ENCODE data around the gene SLC38A10. TPM values are rescaled to one million over a fixed set of nuclear protein-coding genes. Genes with fewer than 3 reads are reported as not detected.

SLC38A10 gene
- total and polyA plus RNA-seq, 2 of the 13 experiments (the other 11 are each of a cell fraction or from before 2014, with no cell fraction given), result 23.4 to 55.8 TPM

DNA sequence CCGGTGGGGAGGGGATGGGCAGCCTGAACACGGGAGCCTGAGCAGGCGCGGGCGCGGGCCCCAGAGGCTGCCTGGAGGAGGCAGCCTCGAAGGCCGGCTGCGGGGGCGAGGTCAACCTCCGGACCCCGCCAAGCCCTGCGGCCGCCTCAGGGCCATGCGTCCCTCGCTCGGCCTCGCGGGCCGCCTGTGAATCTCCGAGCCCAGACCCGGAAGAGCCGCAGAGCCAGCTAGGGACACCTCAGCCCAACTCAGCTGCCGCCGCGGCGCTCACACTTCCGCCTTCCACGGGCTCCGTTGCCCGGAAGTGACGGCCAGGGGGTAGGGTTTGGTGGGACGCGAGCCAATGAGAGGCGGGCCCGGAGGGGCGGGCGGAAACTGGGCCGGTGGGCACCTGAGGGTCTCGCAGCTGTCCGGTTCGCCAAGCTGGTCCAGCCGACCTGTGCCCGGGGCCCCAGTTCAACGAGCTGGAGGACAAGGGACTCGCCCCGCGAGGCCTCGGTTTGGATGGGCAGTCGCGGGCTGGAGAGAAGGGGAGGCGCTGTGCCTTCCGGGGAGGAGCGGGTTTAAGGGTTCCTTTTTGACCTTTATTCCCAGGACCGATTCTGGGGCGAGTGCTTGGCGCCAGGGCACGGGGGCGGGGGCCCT lies at the start of gene SLC38A10 (continued):
- TF ChIP-seq ERF (CRISPR knock-in tag; IDR thresholded peaks at IDR 0.05) (peak; percentile 75; the same call in 1 of the 2 replicates), FOXK2 (IDR thresholded peaks at IDR 0.05) (no peak), NFIB (CRISPR knock-in tag; IDR thresholded peaks at IDR 0.05; ENCODE audit: borderline replicate concordance) (no peak), ZNF570 (CRISPR knock-in tag; IDR thresholded peaks at IDR 0.05; ENCODE audit: borderline replicate concordance) (0 out of 2 replicates have a peak, but pooled peaks have one; percentile 20), PHF5A (CRISPR knock-in tag; IDR thresholded peaks at IDR 0.05; ENCODE audit: low read depth, unreplicated experiment) (no peak), PHF20 (CRISPR knock-in tag; IDR thresholded peaks at IDR 0.05) (peak; percentile 93), ZNF737 (CRISPR knock-in tag; IDR thresholded peaks at IDR 0.05; ENCODE audit: borderline replicate concordance) (no peak), ZNF775 (CRISPR knock-in tag; IDR thresholded peaks at IDR 0.05; ENCODE audit: borderline replicate concordance) (no peak), HNF4G (IDR thresholded peaks at IDR 0.05; ENCODE audit: borderline replicate concordance, low read depth, low read length) (peak; percentile 45; the same call in 1 of the 2 replicates), HNF4G (CRISPR knock-in tag; IDR thresholded peaks at IDR 0.05; ENCODE audit: borderline replicate concordance, low read depth) (peak; percentile 51; the same call in 1 of the 2 replicates), CC2D1A (CRISPR knock-in tag; IDR thresholded peaks at IDR 0.05) (no peak), NCOA5 (CRISPR knock-in tag; IDR thresholded peaks at IDR 0.05) (no peak), ZFP36L2 (CRISPR knock-in tag; IDR thresholded peaks at IDR 0.05) (0 out of 2 replicates have a peak, but pooled peaks have one; percentile 9), ZNF138 (CRISPR knock-in tag; IDR thresholded peaks at IDR 0.05; ENCODE audit: low read depth) (peak; percentile 89), DR1 (CRISPR knock-in tag; IDR thresholded peaks at IDR 0.05) (peak; percentile 80), JUNB (CRISPR knock-in tag; IDR thresholded peaks at IDR 0.05; ENCODE audit: borderline replicate concordance) (no peak), ZNF652 (CRISPR knock-in tag; IDR thresholded peaks at IDR 0.05; ENCODE audit: borderline replicate concordance, low read depth) (no peak)
- TF ChIP-seq, protein P1, sequence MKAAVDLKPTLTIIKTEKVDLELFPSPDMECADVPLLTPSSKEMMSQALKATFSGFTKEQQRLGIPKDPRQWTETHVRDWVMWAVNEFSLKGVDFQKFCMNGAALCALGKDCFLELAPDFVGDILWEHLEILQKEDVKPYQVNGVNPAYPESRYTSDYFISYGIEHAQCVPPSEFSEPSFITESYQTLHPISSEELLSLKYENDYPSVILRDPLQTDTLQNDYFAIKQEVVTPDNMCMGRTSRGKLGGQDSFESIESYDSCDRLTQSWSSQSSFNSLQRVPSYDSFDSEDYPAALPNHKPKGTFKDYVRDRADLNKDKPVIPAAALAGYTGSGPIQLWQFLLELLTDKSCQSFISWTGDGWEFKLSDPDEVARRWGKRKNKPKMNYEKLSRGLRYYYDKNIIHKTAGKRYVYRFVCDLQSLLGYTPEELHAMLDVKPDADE (CRISPR knock-in tag; IDR thresholded peaks at IDR 0.05), result peak; percentile 66; the same call in 1 of the 2 replicates
- TF ChIP-seq, protein P2, sequence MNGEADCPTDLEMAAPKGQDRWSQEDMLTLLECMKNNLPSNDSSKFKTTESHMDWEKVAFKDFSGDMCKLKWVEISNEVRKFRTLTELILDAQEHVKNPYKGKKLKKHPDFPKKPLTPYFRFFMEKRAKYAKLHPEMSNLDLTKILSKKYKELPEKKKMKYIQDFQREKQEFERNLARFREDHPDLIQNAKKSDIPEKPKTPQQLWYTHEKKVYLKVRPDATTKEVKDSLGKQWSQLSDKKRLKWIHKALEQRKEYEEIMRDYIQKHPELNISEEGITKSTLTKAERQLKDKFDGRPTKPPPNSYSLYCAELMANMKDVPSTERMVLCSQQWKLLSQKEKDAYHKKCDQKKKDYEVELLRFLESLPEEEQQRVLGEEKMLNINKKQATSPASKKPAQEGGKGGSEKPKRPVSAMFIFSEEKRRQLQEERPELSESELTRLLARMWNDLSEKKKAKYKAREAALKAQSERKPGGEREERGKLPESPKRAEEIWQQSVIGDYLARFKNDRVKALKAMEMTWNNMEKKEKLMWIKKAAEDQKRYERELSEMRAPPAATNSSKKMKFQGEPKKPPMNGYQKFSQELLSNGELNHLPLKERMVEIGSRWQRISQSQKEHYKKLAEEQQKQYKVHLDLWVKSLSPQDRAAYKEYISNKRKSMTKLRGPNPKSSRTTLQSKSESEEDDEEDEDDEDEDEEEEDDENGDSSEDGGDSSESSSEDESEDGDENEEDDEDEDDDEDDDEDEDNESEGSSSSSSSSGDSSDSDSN (CRISPR knock-in tag; IDR thresholded peaks at IDR 0.05), result no peak; the same call in none of the 2 replicates
- TF ChIP-seq, protein P3, sequence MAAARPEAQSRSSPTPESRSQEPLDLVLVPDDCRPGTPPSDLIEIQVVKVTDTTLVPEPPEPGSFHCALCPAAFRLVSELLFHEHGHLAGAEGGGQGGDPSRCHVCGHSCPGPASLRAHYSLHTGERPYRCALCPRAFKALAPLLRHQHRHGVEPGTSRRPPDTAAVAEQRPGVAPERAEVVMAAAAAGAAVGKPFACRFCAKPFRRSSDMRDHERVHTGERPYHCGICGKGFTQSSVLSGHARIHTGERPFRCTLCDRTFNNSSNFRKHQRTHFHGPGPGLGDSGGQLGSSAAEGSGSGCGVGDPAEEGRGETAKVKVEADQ (CRISPR knock-in tag; IDR thresholded peaks at IDR 0.05; ENCODE audit: borderline replicate concordance), result peak; percentile 67; the same call in 1 of the 2 replicates
- TF ChIP-seq, protein P4, sequence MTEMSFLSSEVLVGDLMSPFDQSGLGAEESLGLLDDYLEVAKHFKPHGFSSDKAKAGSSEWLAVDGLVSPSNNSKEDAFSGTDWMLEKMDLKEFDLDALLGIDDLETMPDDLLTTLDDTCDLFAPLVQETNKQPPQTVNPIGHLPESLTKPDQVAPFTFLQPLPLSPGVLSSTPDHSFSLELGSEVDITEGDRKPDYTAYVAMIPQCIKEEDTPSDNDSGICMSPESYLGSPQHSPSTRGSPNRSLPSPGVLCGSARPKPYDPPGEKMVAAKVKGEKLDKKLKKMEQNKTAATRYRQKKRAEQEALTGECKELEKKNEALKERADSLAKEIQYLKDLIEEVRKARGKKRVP (CRISPR knock-in tag; IDR thresholded peaks at IDR 0.05), result no peak

All from HepG2 (cell line).